GM21528 (cell line): Measurements from ENCODE around the gene AKAP17A.

ENCODE experiments used
- ATAC-seq: cut with Tn5 transposase; IDR thresholded peaks from one replicate; pipeline ENCODE4 v1.9.1; 2021; ENCODE audit warnings: mild to moderate bottlenecking, moderate library complexity; ENCODE audit not compliant: unreplicated experiment, low FRiP score

Gene AKAP17A

GRCh38 chrX:1581132-1581531 is 10.3 kb upstream of the AKAP17A start:
- no peak for ATAC-seq

DNA sequence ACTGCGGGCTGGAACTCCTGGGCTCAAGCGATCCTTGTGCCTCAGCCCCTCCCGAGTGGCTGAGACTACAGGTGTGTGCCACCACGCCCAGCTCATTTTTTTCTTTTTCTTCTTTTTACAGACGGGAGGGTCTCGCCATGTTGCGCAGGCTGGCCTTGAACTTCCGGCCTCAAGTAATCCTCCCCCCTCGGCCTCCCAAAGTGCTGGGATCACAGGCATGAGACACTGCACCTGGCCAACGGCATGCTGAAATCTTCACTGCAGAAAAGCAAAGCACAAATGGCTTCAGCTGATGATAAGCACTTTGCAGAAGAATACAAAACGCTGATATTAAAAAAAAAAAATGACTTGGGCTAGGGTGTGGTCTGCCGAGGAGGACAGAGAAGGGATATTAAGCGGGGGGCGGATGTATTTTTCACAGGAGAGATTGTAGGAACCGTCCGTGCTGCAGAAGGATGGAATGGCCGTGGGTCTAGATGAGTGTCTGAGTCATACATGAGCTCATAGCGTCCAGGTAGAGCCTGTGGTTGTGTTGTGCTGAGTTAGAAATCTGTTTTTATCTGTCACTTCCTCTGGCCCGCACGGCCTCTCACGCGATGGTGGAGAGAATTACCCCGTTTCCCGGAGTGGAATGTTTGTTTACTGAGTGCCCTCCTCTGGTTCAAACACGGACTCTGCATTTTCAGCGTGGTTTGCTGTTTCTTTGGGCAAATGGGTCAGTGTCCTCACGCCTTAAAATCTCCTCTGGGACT is 8.5 kb upstream of the AKAP17A start:
- peak; percentile 59 for ATAC-seq

GRCh38 chrX:1584237-1585011 is 7.0 kb upstream of the AKAP17A start:
- no peak for ATAC-seq

DNA sequence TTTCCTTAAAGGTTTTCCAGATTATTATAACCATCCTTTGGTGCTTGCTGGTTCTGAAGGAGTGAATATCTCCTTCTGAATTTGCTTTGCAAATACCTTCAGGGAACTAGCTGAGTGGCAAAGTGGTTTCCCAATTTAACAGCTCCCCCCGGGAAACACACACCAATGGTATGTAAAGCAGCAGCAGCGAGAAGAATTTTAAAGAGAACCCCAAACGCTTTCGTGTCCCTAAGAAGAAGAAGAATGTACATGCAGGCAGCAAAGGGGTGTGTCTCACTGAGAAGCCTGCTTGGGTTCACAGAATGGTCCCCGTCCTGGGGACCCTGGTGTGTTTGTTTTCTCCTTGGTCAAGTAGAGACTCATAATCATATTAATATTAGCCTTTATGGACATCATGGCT is 4.2 kb upstream of the AKAP17A start:
- no peak for ATAC-seq

- no peak for ATAC-seq
Measured at GRCh38 chrX:1589356-1590130, 1.9 kb upstream of the AKAP17A start.

DNA sequence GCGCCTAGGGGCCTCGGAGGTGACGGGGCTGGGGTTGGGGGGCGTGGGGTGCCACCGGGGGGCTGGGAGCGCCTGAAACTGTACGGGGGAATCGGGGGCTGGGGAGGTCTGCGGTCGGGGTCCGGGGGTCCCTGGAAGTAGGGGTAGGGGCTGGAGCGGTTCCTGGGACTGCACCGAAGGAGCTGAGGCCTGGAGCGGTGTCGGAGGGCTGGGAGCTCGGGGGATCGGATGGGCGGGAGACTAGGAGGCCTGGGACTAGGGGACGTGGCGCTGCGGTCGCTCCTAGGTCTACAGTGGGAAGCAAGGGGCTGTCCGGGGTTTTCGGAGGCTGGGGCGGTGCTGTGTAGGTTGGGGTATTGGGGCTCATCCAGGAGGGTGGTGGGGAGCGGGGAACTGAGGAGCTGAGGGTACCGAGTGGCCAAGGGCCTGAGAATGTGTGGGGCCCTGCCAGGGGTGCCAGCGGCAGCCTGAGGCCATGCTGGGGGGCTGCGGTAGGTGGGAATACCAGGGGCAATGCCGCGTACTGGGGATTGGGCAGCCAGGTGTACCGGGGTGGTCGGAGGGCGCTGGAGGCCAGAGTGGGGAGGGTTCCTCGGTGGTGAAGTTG is 562 bp downstream of the AKAP17A start:
- peak; percentile 12 for ATAC-seq

DNA sequence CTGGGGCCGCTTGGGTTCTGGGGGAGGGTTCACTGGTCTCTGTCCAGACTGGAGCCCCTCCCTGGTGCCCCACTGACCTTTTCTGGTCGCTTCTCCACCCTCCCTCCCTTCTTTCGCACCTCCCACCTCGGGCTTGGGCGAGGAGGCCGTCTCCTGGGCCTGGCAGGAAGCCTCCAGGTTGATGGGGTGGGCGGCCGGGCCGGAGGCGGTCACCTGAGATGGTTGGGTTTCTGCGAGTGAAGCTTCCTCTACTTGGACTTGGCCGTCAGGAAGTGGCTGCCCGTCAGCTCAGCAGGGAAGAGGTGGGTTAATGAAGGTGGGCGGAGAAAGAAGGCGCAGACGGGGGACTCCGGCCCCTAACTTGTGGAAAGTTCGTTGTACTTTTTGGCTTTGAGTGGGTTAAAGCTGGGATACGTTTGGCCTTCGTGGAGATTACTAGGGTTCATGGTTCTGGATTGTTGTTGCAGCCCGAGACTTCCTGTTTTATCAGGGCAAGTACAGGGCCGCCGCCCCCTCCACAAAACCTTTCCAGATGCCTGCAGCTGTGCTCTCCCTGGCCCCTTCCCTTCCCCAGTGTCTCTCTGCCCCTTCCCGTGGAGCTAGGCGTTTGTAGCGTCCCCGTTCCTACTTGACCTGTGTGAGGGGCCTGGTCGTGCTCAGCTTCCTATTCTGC is 1.2 kb downstream of the AKAP17A start:
- peak; percentile 45 for ATAC-seq

GRCh38 chrX:1593286-1594271 is 2.2 kb downstream of the AKAP17A start:
- ATAC-seq, result no peak

- no peak for ATAC-seq
Measured at GRCh38 chrX:1595711-1596060, 4.3 kb downstream of the AKAP17A start.

DNA sequence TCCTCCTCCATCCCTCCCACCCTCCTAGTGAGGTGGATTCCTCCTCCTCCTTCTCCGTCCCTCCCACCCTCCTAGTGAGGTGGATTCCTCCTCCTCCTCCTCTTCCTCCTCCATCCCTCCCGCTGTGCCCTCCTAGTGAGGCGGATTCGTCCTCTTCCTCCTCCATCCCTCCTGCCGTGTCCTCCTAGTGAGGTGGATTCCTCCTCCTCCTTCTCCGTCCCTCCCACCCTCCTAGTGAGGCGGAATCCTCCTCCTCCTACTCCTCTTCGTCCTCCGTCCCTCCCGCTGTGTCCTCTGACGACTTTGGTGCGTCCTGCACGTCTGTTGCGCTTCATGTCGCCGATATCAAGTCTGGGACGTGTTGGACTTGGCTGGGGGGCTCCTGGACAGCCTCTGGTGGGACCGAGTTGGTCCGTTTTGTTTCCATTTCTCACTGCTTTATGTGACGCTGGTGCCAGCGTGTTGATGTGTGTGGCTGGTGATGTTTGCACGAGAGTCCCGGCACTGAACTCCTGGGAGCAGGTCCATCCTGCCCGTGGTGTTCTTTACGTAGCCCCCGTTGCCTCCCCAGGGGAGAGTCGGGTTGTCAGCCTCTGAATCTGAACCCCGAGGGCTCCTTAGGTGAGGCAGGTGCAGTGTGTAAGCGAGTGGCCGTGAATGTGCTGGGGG is 5.4 kb downstream of the AKAP17A start:
- no peak for ATAC-seq

- ATAC-seq, result no peak
Measured at GRCh38 chrX:1597345-1598020, 6.1 kb downstream of the AKAP17A start.

DNA sequence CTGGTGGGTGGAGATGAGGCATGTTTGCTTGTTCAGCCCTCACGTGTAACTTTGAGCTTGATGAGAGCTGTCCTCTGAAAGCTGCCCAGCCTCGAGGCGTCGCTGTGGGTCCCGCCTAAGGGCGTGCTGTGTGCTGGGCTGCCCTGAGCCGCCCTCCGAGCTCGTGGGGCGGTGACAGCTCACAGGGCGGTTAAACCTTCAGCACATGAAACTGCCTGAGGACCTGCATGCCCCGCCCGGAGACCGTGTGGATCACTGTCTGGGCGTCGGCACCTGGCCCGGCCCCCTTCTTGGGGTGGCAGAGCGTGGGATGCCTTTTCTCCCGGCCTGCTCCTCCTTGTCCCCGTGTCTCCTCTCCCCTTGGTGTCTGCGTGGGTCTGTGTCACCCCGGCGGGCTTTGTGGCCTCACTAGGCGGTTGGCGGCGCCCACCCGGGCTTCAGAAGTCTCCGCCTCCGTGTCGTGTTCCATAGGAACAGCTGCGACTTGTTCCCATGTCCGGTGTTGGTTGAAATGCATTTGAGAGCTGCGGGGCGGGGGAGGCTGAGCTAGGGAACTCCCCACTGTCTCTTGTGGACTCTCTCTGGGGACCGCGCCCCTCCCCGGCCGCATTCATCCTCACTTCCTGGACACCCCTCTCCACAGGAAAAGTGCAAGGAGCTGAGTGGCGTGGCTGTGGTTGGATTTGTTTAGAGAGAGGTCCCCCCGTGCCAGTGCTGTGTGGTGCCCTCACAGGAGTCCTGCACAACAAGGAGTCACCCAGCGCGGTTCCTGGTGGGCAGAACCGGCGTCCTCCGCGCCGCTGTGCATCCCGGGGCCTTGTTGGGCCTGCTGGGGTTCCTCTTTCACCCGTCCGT is 6.8 kb downstream of the AKAP17A start:
- ATAC-seq, result no peak

GRCh38 chrX:1598876-1599790 is 7.7 kb downstream of the AKAP17A start:
- ATAC-seq, result no peak

DNA sequence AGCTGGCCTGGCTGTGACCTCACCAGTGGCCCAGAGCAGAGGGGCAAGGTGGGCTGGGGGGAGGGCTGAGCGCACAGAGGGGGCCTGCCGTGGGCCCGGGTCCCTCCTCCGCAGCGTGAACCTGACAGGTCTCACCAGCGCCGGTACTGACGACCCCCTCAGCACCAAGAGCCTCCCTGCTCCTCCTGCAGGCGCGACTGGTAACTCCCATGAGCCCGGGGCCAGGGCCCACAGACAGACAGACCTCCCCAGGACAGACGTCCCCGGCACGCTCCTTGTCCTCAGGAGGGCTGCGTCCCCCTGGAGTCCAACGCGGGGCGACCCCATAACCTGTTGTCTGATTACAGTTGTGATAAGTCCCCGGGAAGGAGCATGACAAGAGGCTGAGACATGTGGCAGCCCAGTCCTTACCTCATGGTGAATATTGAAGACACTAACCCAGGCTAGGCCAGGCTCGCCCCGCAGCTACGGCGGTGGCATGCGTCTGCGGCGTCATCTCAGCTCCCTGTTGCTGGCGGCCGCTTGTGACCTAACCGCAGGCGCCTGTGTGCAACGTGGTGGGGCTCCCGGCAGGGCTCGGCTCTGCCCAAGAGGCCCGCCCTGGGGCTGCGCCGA is 8.5 kb downstream of the AKAP17A start:
- ATAC-seq, result no peak

GRCh38 chrX:1600406-1601050 is 9.1 kb downstream of the AKAP17A start:
- ATAC-seq, result no peak
